ENCODE results near the gene NOS1. TPM values are rescaled to one million over a fixed set of nuclear protein-coding genes. Genes with fewer than 3 reads are reported as not detected.

Gene NOS1
- total RNA-seq, 1 experiment from 2014 or later = not detected

- no peak for DNase-seq (ENCODE audit: unreplicated experiment)
- no TSS peak for BruUV-seq (replicated peaks)
- CTCF ChIA-PET = no interaction called here
- no peak for TF ChIP-seq CTCF (IDR thresholded peaks at IDR 0.05; ENCODE audit: unreplicated experiment)
- Mint-ChIP-seq H3K4me1 (ENCODE audit: insufficient read depth, unreplicated experiment) (no peaks in the 10 kb centered on the region), H3K27me3 (ENCODE audit: insufficient read depth, unreplicated experiment) (no peaks in the 10 kb centered on the region), H3K27ac (ENCODE audit: low read depth, unreplicated experiment) (no peak overlapping the region), H3K4me3 (ENCODE audit: unreplicated experiment) (no peak overlapping the region), H3K36me3 (ENCODE audit: insufficient read depth, unreplicated experiment) (no peaks in the 10 kb centered on the region), H3K9me3 (ENCODE audit: unreplicated experiment) (no peaks in the 10 kb centered on the region)
- POLR2A ChIA-PET = interaction anchor here (0.7 kb wide), 1 partner anchor 151 kb away, joined by 7 read pairs; no protein-coding TSS in a partner anchor
- intact Hi-C loops (cut with micrococcal nuclease) = no loop called here
Measured at GRCh38 chr12:117277875-117278274, 83.6 kb downstream of the NOS1 start.

- Mint-ChIP-seq H3K27me3 (ENCODE audit: insufficient read depth, unreplicated experiment) (no peaks in the 10 kb centered on the region), H3K4me1 (ENCODE audit: insufficient read depth, unreplicated experiment) (no peaks in the 10 kb centered on the region), H3K4me3 (ENCODE audit: unreplicated experiment) (no peak overlapping the region), H3K36me3 (ENCODE audit: insufficient read depth, unreplicated experiment) (no peaks in the 10 kb centered on the region), H3K9me3 (ENCODE audit: unreplicated experiment) (peaks cover 7% of the 10 kb centered on the region), H3K27ac (ENCODE audit: low read depth, unreplicated experiment) (no peak overlapping the region)
- DNase-seq (ENCODE audit: unreplicated experiment) = peak; percentile 17
- no TSS peak for BruUV-seq (replicated peaks)
- POLR2A ChIA-PET = interaction anchor here (1.0 kb wide), 1 partner anchor 11 kb away, joined by 3 read pairs; no protein-coding TSS in a partner anchor
- TF ChIP-seq CTCF (IDR thresholded peaks at IDR 0.05; ENCODE audit: unreplicated experiment) = no peak
- CTCF ChIA-PET = interaction anchor here (0.6 to 3.1 kb wide), 5 partner anchors 36 to 788 kb away, joined by 3 to 7 read pairs (median 3); partner anchors contain the start of gene WSB2
- intact Hi-C loops (cut with micrococcal nuclease) = no loop called here
Measured at GRCh38 chr12:117273091-117273490, 88.3 kb downstream of the NOS1 start.

DNA sequence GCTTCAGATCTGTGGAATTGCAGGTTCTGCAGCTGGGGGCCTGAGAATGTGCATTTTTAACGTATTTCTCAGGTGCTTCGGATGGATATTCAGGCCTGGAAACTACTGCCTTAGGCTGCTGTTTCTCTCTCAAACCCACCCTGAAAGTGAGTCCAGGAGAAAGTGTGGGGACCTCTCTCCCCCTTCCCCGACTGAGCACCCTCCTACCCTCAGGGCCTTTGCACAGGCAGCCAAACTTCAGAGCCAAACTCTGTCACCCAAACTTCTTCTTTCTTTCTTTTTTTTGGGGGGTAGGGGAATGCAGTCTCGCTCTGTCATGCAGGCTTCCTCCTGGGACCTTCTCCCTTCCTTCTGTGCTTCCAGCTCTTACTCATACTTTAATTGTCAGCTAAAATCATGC, 88.7 kb downstream of the NOS1 start:
- CTCF ChIA-PET = interaction anchor here (0.6 to 3.1 kb wide), 5 partner anchors 36 to 788 kb away, joined by 3 to 7 read pairs (median 3); partner anchors contain the start of gene WSB2
- DNase-seq (ENCODE audit: unreplicated experiment) = no peak
- BruUV-seq (replicated peaks) = no TSS peak
- intact Hi-C loops (cut with micrococcal nuclease) = no loop called here
- no peak for TF ChIP-seq CTCF (IDR thresholded peaks at IDR 0.05; ENCODE audit: unreplicated experiment)
- Mint-ChIP-seq H3K27me3 (ENCODE audit: insufficient read depth, unreplicated experiment) (no peaks in the 10 kb centered on the region), H3K4me3 (ENCODE audit: unreplicated experiment) (no peak overlapping the region), H3K4me1 (ENCODE audit: insufficient read depth, unreplicated experiment) (no peaks in the 10 kb centered on the region), H3K27ac (ENCODE audit: low read depth, unreplicated experiment) (no peak overlapping the region), H3K9me3 (ENCODE audit: unreplicated experiment) (peaks cover 7% of the 10 kb centered on the region), H3K36me3 (ENCODE audit: insufficient read depth, unreplicated experiment) (no peaks in the 10 kb centered on the region)
- POLR2A ChIA-PET = no interaction called here

- intact Hi-C loops (cut with micrococcal nuclease) = no loop called here
- peaks cover 15% of the 10 kb centered on the region for H3K9me3 Mint-ChIP-seq (ENCODE audit: unreplicated experiment)
- H3K4me3 Mint-ChIP-seq (ENCODE audit: unreplicated experiment) = no peak overlapping the region
- CTCF ChIA-PET = interaction anchor here (0.6 to 1.8 kb wide), 3 partner anchors 26 to 660 kb away, joined by 3 to 7 read pairs (median 3); no protein-coding TSS in a partner anchor
- no peaks in the 10 kb centered on the region for H3K27me3 Mint-ChIP-seq (ENCODE audit: insufficient read depth, unreplicated experiment)
- no TSS peak for BruUV-seq (replicated peaks)
- no peak for DNase-seq (ENCODE audit: unreplicated experiment)
- POLR2A ChIA-PET = interaction anchor here (1.0 kb wide), 1 partner anchor 11 kb away, joined by 3 read pairs; no protein-coding TSS in a partner anchor
- H3K27ac Mint-ChIP-seq (ENCODE audit: low read depth, unreplicated experiment) = no peak overlapping the region
- no peak for TF ChIP-seq CTCF (IDR thresholded peaks at IDR 0.05; ENCODE audit: unreplicated experiment)
- H3K36me3 Mint-ChIP-seq (ENCODE audit: insufficient read depth, unreplicated experiment) = no peaks in the 10 kb centered on the region
- H3K4me1 Mint-ChIP-seq (ENCODE audit: insufficient read depth, unreplicated experiment) = no peaks in the 10 kb centered on the region
Measured at GRCh38 chr12:117262749-117263148, 98.7 kb downstream of the NOS1 start.
